NCI-H748 (cell line): ENCODE data around the gene CDK2AP2.
"Not testable (repeated sequence)": the region's sequence is repeated elsewhere in the genome, so short reads cannot be mapped to it uniquely, and the experiment has no call there.

Source experiments
- DNase-seq: peaks from one replicate; lab custom pipeline; 2025; ENCODE audit not compliant: unreplicated experiment; lab: John Stamatoyannopoulos, UW

Gene CDK2AP2

GRCh38 chr11:67507864-67508485 lies at the start of gene CDK2AP2:
CDK2AP2 (minus strand) TSS chr11:67508162; CDS start chr11:67508082, 80 bp downstream.
- peak; percentile 100 for DNase-seq

- DNase-seq: no peak
Observed at GRCh38 chr11:67556244-67556643, 48.3 kb upstream of the CDK2AP2 start.

GRCh38 chr11:67551697-67552096 lies 43.7 kb upstream of the CDK2AP2 start:
- DNase-seq: not testable (repeated sequence)

GRCh38 chr11:67551127-67551526 lies 43.2 kb upstream of the CDK2AP2 start:
- DNase-seq: no peak

- no peak for DNase-seq
Observed at GRCh38 chr11:67548555-67549110, 40.7 kb upstream of the CDK2AP2 start.

GRCh38 chr11:67548112-67548511 lies 40.1 kb upstream of the CDK2AP2 start:
- DNase-seq: not testable (repeated sequence)

GRCh38 chr11:67545280-67545679 lies 37.3 kb upstream of the CDK2AP2 start:
- DNase-seq: no peak

- no peak for DNase-seq
Observed at GRCh38 chr11:67544616-67545242, 36.8 kb upstream of the CDK2AP2 start.

- DNase-seq: no peak
Observed at GRCh38 chr11:67543585-67543984, 35.6 kb upstream of the CDK2AP2 start.

- DNase-seq: no peak
Observed at GRCh38 chr11:67542971-67543370, 35.0 kb upstream of the CDK2AP2 start.

- DNase-seq: no peak
Observed at GRCh38 chr11:67542169-67542568, 34.2 kb upstream of the CDK2AP2 start.

GRCh38 chr11:67541198-67541597 lies 33.2 kb upstream of the CDK2AP2 start:
- DNase-seq: no peak

- DNase-seq: no peak
Observed at GRCh38 chr11:67539550-67539949, 31.6 kb upstream of the CDK2AP2 start.

- DNase-seq: no peak
Observed at GRCh38 chr11:67538823-67539505, 31.0 kb upstream of the CDK2AP2 start.

GRCh38 chr11:67538306-67538705 lies 30.3 kb upstream of the CDK2AP2 start:
- no peak for DNase-seq

GRCh38 chr11:67535561-67535960 lies 27.6 kb upstream of the CDK2AP2 start:
- no peak for DNase-seq

GRCh38 chr11:67534070-67534679 lies 26.2 kb upstream of the CDK2AP2 start:
- no peak for DNase-seq

GRCh38 chr11:67532889-67533288 lies 24.9 kb upstream of the CDK2AP2 start:
- no peak for DNase-seq

GRCh38 chr11:67530282-67530592 lies 22.3 kb upstream of the CDK2AP2 start:
- DNase-seq: no peak

- DNase-seq: no peak
Observed at GRCh38 chr11:67528376-67528775, 20.4 kb upstream of the CDK2AP2 start.

- no peak for DNase-seq
Observed at GRCh38 chr11:67525275-67525976, 17.5 kb upstream of the CDK2AP2 start.
